Activated T-cell treated with anti-CD3 and anti-CD28 coated beads, Interleukin-2, amount 50 U/mL, for 24 hours (primary cell): Measurements from ENCODE around the gene NCAM2.
"Not testable (repeated sequence)": the region's sequence is repeated elsewhere in the genome, so short reads cannot be mapped to it uniquely, and the experiment has no call there.

Experiments used
- DNase-seq: peaks from one replicate; pipeline ENCODE4 v3.0.0-alpha.2; 2020
- H3K27ac Mint-ChIP-seq: 2 replicates; pipeline ENCODE4 v1.8.0; 2020; ENCODE audit warnings: mild to moderate bottlenecking, mixed read lengths
- H3K27me3 Mint-ChIP-seq: 2 replicates; pipeline ENCODE4 v1.8.0; 2020; ENCODE audit warnings: mixed read lengths
- H3K36me3 Mint-ChIP-seq: 2 replicates; pipeline ENCODE4 v1.8.0; 2020; ENCODE audit warnings: low read depth, mixed read lengths
- H3K4me1 Mint-ChIP-seq: 2 replicates; pipeline ENCODE4 v1.8.0; 2020; ENCODE audit warnings: low read depth, mixed read lengths
- H3K4me3 Mint-ChIP-seq: 2 replicates; pipeline ENCODE4 v1.8.0; 2020; ENCODE audit warnings: mild to moderate bottlenecking, moderate library complexity, mixed read lengths
- H3K9me3 Mint-ChIP-seq: 2 replicates; pipeline ENCODE4 v1.8.0; 2020; ENCODE audit warnings: mixed read lengths

Gene NCAM2

GRCh38 chr21:21102896-21103295 lies 104.7 kb downstream of the NCAM2 start:
- Mint-ChIP-seq H3K4me3 (no peak overlapping the region), H3K27ac (no peak overlapping the region), H3K4me1 (no peaks in the 10 kb centered on the region), H3K9me3 (no peaks in the 10 kb centered on the region), H3K36me3 (no peaks in the 10 kb centered on the region), H3K27me3 (no peaks in the 10 kb centered on the region)
- DNase-seq: no peak

DNA sequence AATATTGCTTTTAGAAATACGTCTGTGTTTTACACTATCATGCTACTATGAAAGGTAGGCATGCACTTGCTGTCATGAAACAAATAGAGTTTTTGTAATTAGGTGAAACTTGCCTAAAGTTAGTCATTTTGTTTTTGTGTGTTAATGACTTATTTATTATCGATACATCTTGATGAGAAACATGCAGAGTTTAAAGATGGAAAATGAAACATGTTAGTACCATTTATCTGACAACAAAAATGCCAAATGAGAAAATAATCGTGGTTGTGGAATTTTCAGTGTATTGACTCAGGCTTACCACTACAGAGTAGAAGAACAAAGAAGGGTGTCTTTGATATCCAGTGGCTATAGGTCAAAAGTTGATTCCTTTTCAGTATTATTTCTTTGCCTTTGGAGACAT lies 105.5 kb downstream of the NCAM2 start:
- H3K36me3 Mint-ChIP-seq: no peaks in the 10 kb centered on the region
- H3K9me3 Mint-ChIP-seq: no peaks in the 10 kb centered on the region
- H3K4me1 Mint-ChIP-seq: no peaks in the 10 kb centered on the region
- no peak for DNase-seq
- H3K27me3 Mint-ChIP-seq: no peaks in the 10 kb centered on the region
- H3K27ac Mint-ChIP-seq: no peak overlapping the region
- H3K4me3 Mint-ChIP-seq: no peak overlapping the region

DNA sequence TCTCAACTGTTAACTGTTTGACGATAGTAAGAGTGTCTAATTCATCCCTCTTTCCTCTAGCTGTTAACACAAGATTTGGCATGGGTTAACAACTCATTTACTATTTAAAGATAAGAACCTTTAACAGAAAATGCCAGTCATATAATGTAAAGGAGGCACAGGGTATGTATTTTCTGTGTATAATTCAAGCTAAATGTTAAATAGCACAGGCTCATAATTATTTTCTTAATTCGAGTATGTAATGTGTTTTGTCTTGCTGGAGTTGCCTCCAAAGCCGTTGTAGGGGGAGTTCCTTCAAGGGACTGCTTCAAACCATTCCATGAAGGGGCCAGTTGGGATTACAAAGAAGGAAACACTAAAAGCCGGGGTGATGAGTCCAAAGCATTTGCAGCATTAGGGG lies 111.5 kb downstream of the NCAM2 start:
- no peak overlapping the region for H3K27ac Mint-ChIP-seq
- H3K36me3 Mint-ChIP-seq: no peaks in the 10 kb centered on the region
- no peak overlapping the region for H3K4me3 Mint-ChIP-seq
- H3K4me1 Mint-ChIP-seq: no peaks in the 10 kb centered on the region
- no peaks in the 10 kb centered on the region for H3K27me3 Mint-ChIP-seq
- no peaks in the 10 kb centered on the region for H3K9me3 Mint-ChIP-seq
- no peak for DNase-seq

DNA sequence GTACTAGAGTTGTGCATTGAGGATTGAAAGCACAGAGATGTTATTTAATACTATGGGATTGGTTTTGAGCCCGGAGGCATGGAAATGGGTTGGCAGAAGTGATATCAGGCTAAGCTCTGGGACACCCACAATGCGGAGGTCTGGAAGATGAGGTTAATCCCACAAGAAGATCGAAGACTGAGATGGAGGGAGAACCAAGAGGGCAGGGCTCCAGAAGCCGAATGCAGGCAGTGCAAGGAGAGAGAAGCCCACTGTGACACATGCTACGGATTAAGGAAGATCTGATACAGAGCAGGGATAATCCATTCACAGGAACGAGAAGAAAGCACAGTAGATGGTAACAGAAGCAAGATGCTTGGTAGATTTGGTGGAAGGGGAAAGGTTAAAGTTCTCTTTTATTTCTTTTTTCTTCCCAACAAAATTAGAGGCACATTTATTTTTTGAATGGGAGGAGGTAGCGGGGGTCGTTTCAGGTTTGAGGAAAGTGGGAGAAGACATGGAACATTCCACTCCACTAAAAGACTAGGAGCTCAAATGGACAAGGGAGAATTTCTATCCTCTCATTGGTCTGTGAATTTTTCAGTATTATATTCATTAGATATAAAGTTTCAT lies 113.2 kb downstream of the NCAM2 start:
- Mint-ChIP-seq H3K4me3 (no peak overlapping the region), H3K27me3 (no peaks in the 10 kb centered on the region), H3K9me3 (no peaks in the 10 kb centered on the region), H3K36me3 (no peaks in the 10 kb centered on the region), H3K27ac (no peak overlapping the region), H3K4me1 (no peaks in the 10 kb centered on the region)
- no peak for DNase-seq

DNA sequence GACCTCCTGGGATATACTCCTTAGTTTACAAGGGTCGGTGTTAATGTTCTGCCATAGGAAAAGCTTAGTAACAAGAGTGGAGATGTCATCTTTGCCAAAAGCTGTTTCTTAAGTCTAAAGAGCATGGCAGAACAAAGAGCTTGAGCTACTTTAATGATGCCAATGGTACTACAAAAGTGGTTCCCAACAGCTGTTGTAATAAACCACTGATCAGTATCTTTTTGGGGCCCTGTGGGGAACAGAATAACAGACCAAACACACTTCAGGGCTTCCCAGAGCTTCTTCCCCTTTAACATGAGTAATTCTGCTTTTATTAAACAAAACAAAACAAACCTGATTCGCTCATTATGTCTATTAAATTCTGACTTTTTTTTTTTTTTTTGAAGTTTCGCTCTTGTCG lies 116.3 kb downstream of the NCAM2 start:
- no peaks in the 10 kb centered on the region for H3K36me3 Mint-ChIP-seq
- H3K4me3 Mint-ChIP-seq: no peak overlapping the region
- H3K27me3 Mint-ChIP-seq: no peaks in the 10 kb centered on the region
- no peaks in the 10 kb centered on the region for H3K4me1 Mint-ChIP-seq
- H3K9me3 Mint-ChIP-seq: no peaks in the 10 kb centered on the region
- no peak for DNase-seq
- H3K27ac Mint-ChIP-seq: no peak overlapping the region

- H3K4me1 Mint-ChIP-seq: no peaks in the 10 kb centered on the region
- no peaks in the 10 kb centered on the region for H3K27me3 Mint-ChIP-seq
- H3K9me3 Mint-ChIP-seq: no peaks in the 10 kb centered on the region
- no peak overlapping the region for H3K27ac Mint-ChIP-seq
- H3K36me3 Mint-ChIP-seq: no peaks in the 10 kb centered on the region
- DNase-seq: no peak
- H3K4me3 Mint-ChIP-seq: no peak overlapping the region
Observed at GRCh38 chr21:21119091-21119490, 120.9 kb downstream of the NCAM2 start.

GRCh38 chr21:21122680-21123079 lies 124.5 kb downstream of the NCAM2 start:
- no peak overlapping the region for H3K4me3 Mint-ChIP-seq
- H3K27me3 Mint-ChIP-seq: no peaks in the 10 kb centered on the region
- no peaks in the 10 kb centered on the region for H3K4me1 Mint-ChIP-seq

DNA sequence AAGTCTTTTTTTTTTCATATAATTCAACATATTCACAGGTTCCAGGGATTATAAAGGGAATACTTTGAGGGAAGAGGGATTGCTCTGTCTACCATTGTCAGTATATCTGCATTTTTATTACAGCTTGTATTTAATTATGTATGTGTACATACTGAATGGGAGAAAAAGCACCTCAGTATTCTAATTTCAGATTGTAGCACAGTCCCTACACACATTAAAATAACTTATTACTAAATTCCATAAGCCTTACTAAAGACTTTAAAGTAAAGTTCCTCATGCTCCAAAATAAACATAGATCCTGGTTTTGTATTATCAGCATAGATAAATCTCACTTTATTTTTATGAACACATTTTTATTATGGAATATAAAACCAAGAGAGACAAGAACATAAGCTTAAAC lies 134.2 kb downstream of the NCAM2 start:
- H3K36me3 Mint-ChIP-seq: no peaks in the 10 kb centered on the region

More at GRCh38 chr21:21122680-21123079, 124.5 kb downstream of the NCAM2 start:
- DNase-seq: no peak
- Mint-ChIP-seq H3K9me3 (no peaks in the 10 kb centered on the region), H3K27ac (no peak overlapping the region), H3K36me3 (no peaks in the 10 kb centered on the region)

GRCh38 chr21:21137986-21138385 lies 139.8 kb downstream of the NCAM2 start:
- no peaks in the 10 kb centered on the region for H3K4me1 Mint-ChIP-seq
- H3K27me3 Mint-ChIP-seq: no peaks in the 10 kb centered on the region
- H3K4me3 Mint-ChIP-seq: no peak overlapping the region
- DNase-seq: no peak
- H3K9me3 Mint-ChIP-seq: no peaks in the 10 kb centered on the region
- no peak overlapping the region for H3K27ac Mint-ChIP-seq
- H3K36me3 Mint-ChIP-seq: no peaks in the 10 kb centered on the region

More for the DNA sequence above, 134.2 kb downstream of the NCAM2 start:
- Mint-ChIP-seq H3K9me3 (no peaks in the 10 kb centered on the region), H3K4me3 (no peak overlapping the region), H3K27me3 (no peaks in the 10 kb centered on the region), H3K27ac (no peak overlapping the region), H3K4me1 (no peaks in the 10 kb centered on the region)
- no peak for DNase-seq

GRCh38 chr21:21146587-21147373 lies 148.6 kb downstream of the NCAM2 start:
- no peaks in the 10 kb centered on the region for H3K36me3 Mint-ChIP-seq
- no peak overlapping the region for H3K4me3 Mint-ChIP-seq
- no peaks in the 10 kb centered on the region for H3K27me3 Mint-ChIP-seq
- no peaks in the 10 kb centered on the region for H3K4me1 Mint-ChIP-seq
- DNase-seq: no peak
- no peak overlapping the region for H3K27ac Mint-ChIP-seq
- no peaks in the 10 kb centered on the region for H3K9me3 Mint-ChIP-seq

- H3K4me1 Mint-ChIP-seq: no peaks in the 10 kb centered on the region
- H3K27me3 Mint-ChIP-seq: no peaks in the 10 kb centered on the region
- H3K9me3 Mint-ChIP-seq: no peaks in the 10 kb centered on the region
- H3K36me3 Mint-ChIP-seq: no peaks in the 10 kb centered on the region
- H3K27ac Mint-ChIP-seq: no peak overlapping the region
- no peak overlapping the region for H3K4me3 Mint-ChIP-seq
- no peak for DNase-seq
Observed at GRCh38 chr21:21147374-21147745, 149.2 kb downstream of the NCAM2 start.

DNA sequence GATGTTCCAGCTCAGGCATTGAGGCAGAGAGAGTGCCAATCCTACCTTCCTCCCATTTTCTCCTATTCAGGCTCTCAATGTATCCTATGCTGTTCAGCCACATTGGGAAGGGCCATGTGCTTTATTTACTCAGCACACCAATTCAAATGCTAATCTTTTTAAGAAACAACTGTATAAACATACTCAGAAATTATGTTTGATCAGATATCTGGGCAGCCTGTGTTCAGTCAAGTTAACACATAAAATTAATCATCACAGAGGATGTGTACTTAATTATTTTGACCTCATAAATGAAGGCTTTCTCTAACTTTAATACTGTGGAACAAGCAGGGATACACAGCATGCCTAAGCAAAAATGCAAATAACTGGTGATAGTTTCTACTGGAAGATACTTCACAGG lies 149.8 kb downstream of the NCAM2 start:
- H3K36me3 Mint-ChIP-seq: no peaks in the 10 kb centered on the region
- no peaks in the 10 kb centered on the region for H3K9me3 Mint-ChIP-seq
- H3K27me3 Mint-ChIP-seq: no peaks in the 10 kb centered on the region
- H3K4me3 Mint-ChIP-seq: no peak overlapping the region
- H3K4me1 Mint-ChIP-seq: no peaks in the 10 kb centered on the region
- no peak overlapping the region for H3K27ac Mint-ChIP-seq
- no peak for DNase-seq

GRCh38 chr21:21148514-21148913 lies 150.3 kb downstream of the NCAM2 start:
- no peak for DNase-seq
- H3K27ac Mint-ChIP-seq: no peak overlapping the region
- no peak overlapping the region for H3K4me3 Mint-ChIP-seq
- no peaks in the 10 kb centered on the region for H3K9me3 Mint-ChIP-seq
- no peaks in the 10 kb centered on the region for H3K4me1 Mint-ChIP-seq
- H3K36me3 Mint-ChIP-seq: no peaks in the 10 kb centered on the region
- H3K27me3 Mint-ChIP-seq: no peaks in the 10 kb centered on the region

DNA sequence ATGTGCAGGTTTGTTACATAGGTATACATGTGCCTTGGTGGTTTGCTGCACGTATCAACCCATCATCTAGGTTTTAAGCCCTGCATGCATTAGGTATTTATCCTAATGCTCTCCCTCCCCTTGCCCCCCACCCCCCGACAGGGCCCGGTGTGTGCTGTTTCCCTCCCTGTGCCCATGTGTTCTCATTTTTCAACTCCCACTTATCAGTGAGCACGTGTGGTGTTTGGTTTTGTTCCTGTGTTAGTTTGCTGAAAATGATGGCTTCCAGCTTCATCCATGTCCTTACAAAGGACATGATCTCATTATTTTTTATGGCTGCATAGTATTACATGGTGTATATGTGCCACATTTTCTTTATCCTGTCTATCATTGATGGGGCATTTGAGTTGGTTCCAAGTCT lies 151.2 kb downstream of the NCAM2 start:
- not testable (repeated sequence) for H3K36me3 Mint-ChIP-seq, H3K27ac Mint-ChIP-seq, H3K9me3 Mint-ChIP-seq, H3K4me1 Mint-ChIP-seq, DNase-seq, H3K27me3 Mint-ChIP-seq, H3K4me3 Mint-ChIP-seq

DNA sequence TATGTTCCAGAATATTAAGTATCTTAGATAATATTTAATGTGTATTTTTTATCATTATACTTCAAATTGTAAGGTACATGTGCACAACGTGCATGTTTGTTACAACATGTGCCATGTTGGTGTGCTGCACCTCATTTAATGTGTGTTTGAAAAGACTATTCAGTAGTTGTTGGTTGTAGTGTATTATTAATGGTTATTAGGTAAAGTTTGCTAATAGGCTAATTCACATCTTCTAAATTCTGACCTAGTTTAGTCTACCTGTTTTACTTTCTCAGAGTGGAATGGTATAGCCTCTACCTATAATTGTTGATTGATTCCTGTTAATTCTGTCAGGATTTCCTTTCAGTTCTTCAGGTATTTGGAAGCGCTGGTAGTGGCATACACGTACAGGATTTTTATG lies 153.0 kb downstream of the NCAM2 start:
- no peak for DNase-seq
- H3K4me1 Mint-ChIP-seq: no peaks in the 10 kb centered on the region
- H3K9me3 Mint-ChIP-seq: no peaks in the 10 kb centered on the region
- no peak overlapping the region for H3K4me3 Mint-ChIP-seq
- no peaks in the 10 kb centered on the region for H3K27me3 Mint-ChIP-seq
- H3K36me3 Mint-ChIP-seq: no peaks in the 10 kb centered on the region
- H3K27ac Mint-ChIP-seq: no peak overlapping the region
